ENCODE results near the gene TMX1.
A peak's percentile ranks its signal among the peaks of the same experiment; 100 is the strongest.

The TMX1 gene

GRCh38 chr14:51239813-51240803, at the start of gene TMX1:
Gene TMX1 (plus strand): TSS chr14:51240247. CDS start chr14:51240293, 46 bp downstream.
- peak; percentile 10 for TF ChIP-seq CTCF (IDR thresholded peaks at IDR 0.05; ENCODE audit: insufficient read depth, low read length, poor library complexity, severe bottlenecking)
- Histone ChIP-seq H3K27me3 (replicated peaks; ENCODE audit: control insufficient read depth, insufficient read depth, low read length) (no peaks in the 10 kb centered on the region), H3K4me3 (replicated peaks; ENCODE audit: low read depth, low read length) (peak within 1 kb of the TSS; percentile 80), H3K36me3 (ENCODE audit: control insufficient read depth, insufficient read depth, low read length) (no peaks in the 10 kb centered on the region; the same call in 1 of the 2 replicates)
- DNase-seq (ENCODE audit: extremely low read depth, insufficient read length): peak; percentile 96

GRCh38 chr14:51201890-51202289, 38.2 kb upstream of the TMX1 start:
- Histone ChIP-seq H3K4me3 (replicated peaks; ENCODE audit: low read depth, low read length) (no peak overlapping the region), H3K27me3 (replicated peaks; ENCODE audit: control insufficient read depth, insufficient read depth, low read length) (no peaks in the 10 kb centered on the region), H3K36me3 (ENCODE audit: control insufficient read depth, insufficient read depth, low read length) (no peaks in the 10 kb centered on the region)
- DNase-seq (ENCODE audit: extremely low read depth, insufficient read length): no peak
- no peak for TF ChIP-seq CTCF (IDR thresholded peaks at IDR 0.05; ENCODE audit: insufficient read depth, low read length, poor library complexity, severe bottlenecking)

GRCh38 chr14:51202914-51203665, 37.0 kb upstream of the TMX1 start:
- Histone ChIP-seq H3K36me3 (ENCODE audit: control insufficient read depth, insufficient read depth, low read length) (no peaks in the 10 kb centered on the region), H3K27me3 (replicated peaks; ENCODE audit: control insufficient read depth, insufficient read depth, low read length) (no peaks in the 10 kb centered on the region), H3K4me3 (replicated peaks; ENCODE audit: low read depth, low read length) (peak overlapping the region; percentile 8; the same call in 1 of the 2 replicates)
- DNase-seq (ENCODE audit: extremely low read depth, insufficient read length): peak; percentile 75
- TF ChIP-seq CTCF (IDR thresholded peaks at IDR 0.05; ENCODE audit: insufficient read depth, low read length, poor library complexity, severe bottlenecking): peak; percentile 55

- DNase-seq (ENCODE audit: extremely low read depth, insufficient read length): no peak
- no peaks in the 10 kb centered on the region for H3K36me3 ChIP-seq (ENCODE audit: control insufficient read depth, insufficient read depth, low read length)
- no peaks in the 10 kb centered on the region for H3K27me3 ChIP-seq (replicated peaks; ENCODE audit: control insufficient read depth, insufficient read depth, low read length)
- TF ChIP-seq CTCF (IDR thresholded peaks at IDR 0.05; ENCODE audit: insufficient read depth, low read length, poor library complexity, severe bottlenecking): no peak
- H3K4me3 ChIP-seq (replicated peaks; ENCODE audit: low read depth, low read length): no peak overlapping the region
Observed at GRCh38 chr14:51203881-51204280, 36.2 kb upstream of the TMX1 start.

GRCh38 chr14:51205486-51205885, 34.6 kb upstream of the TMX1 start:
- Histone ChIP-seq H3K36me3 (ENCODE audit: control insufficient read depth, insufficient read depth, low read length) (no peaks in the 10 kb centered on the region), H3K27me3 (replicated peaks; ENCODE audit: control insufficient read depth, insufficient read depth, low read length) (no peaks in the 10 kb centered on the region), H3K4me3 (replicated peaks; ENCODE audit: low read depth, low read length) (no peak overlapping the region)
- no peak for DNase-seq (ENCODE audit: extremely low read depth, insufficient read length)
- TF ChIP-seq CTCF (IDR thresholded peaks at IDR 0.05; ENCODE audit: insufficient read depth, low read length, poor library complexity, severe bottlenecking): no peak

Data from GM06990 (cell line).